GM19468 (cell line): Measurements from ENCODE around the gene DNAJC8.

ENCODE experiments used
- ATAC-seq: cut with Tn5 transposase; IDR thresholded peaks from one replicate; pipeline ENCODE4 v1.9.1; 2021; ENCODE audit warnings: mild to moderate bottlenecking, moderate library complexity, moderate number of reproducible peaks; ENCODE audit not compliant: unreplicated experiment; ENCODE audit errors: extremely low read depth

DNAJC8 gene

DNA sequence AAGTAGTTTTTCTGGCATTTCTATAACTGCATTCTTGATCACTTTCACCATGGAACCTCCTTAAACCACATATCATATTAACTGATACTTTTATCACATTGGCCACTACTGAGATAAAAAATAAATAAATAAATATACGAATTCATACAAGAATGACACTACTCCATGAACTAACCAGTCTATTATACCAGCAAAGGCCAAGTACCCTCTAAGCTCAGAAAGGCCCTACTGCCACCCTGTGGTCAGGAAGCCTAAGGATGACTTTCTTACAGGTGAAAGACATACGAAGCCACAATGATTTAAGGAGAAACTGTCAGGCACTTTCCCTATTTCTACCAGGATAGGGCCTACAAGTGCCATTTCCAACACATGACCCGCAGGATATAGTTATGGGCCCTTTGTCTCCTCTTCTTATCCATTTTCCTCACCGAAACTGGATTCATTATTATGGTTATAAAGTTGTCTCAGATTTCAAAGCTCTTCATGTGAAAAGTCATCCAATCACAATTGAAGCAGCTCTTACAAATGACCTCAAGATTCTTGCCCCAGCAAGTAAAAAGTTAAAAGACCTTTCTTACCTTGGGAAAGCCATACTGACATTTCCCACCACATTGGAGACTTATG lies 23.9 kb downstream of the DNAJC8 start:
- ATAC-seq: no peak

GRCh38 chr1:28205243-28205642 lies 27.6 kb downstream of the DNAJC8 start:
- no peak for ATAC-seq

GRCh38 chr1:28200234-28200873 lies 32.5 kb downstream of the DNAJC8 start:
- no peak for ATAC-seq

- ATAC-seq: peak; percentile 49
Observed at GRCh38 chr1:28199328-28200233, 33.2 kb downstream of the DNAJC8 start.

DNA sequence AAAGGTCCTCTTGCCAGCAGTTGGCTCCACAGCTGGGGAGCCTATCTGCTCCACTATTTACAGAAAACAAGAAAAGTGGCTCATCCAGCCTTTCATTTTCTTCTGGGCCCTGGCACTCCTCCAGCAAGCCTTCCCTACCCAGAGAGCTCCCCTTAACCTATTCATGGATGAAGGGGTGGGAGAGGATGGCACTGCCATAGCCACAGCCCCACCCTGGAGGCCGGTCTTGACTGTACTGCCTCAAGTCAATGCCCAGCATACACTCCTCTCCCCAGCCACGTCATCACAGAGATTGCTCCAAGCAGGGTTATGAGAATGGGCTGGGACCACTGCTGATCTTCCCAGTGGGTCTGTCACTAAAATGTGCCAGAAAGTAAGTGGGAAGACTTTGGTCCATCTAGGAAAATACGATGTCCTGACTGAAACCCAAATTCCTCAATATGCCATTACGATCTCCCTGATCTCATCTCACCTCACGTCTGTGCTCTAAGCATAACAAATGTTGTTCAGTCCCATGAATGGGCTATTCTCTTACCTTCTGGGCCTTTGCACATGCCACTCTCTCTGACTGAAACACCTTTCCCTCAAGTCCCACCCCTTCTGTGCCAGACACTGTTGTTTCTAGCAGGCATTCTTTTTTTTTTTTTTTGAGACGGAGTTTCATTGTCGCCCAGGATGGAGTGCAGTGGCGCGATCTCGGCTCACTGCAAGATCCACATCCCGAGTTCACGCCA lies 35.0 kb downstream of the DNAJC8 start:
- no peak for ATAC-seq

GRCh38 chr1:28196330-28196729 lies 36.5 kb downstream of the DNAJC8 start:
- no peak for ATAC-seq

GRCh38 chr1:28195780-28196179 lies 37.0 kb downstream of the DNAJC8 start:
- no peak for ATAC-seq

- ATAC-seq: no peak
Observed at GRCh38 chr1:28194326-28195035, 38.3 kb downstream of the DNAJC8 start.

DNA sequence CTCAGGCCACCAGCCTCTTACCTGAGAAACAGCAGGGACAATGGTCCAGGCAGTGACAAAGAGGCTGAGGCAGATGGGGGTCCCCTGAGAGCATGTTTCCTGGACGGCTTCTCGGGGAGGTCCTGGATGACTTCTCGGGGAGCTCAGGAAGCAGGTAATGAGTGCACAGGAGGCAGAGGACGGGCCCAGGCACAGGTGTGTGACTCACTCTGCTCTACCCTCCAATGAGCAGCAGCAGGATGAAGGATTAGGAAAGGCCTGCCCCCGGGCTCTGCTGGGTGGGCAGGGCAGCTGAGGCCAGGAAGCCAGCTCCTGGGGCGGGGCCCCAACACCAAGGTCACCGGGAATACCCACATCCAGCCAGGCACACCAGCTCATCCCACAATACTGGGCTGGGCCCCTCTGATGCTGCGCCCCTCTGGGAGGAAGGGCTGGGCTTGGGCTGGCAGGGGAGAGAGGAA lies 39.1 kb downstream of the DNAJC8 start:
- ATAC-seq: no peak

GRCh38 chr1:28190996-28191645 lies 41.7 kb downstream of the DNAJC8 start:
- ATAC-seq: no peak

DNA sequence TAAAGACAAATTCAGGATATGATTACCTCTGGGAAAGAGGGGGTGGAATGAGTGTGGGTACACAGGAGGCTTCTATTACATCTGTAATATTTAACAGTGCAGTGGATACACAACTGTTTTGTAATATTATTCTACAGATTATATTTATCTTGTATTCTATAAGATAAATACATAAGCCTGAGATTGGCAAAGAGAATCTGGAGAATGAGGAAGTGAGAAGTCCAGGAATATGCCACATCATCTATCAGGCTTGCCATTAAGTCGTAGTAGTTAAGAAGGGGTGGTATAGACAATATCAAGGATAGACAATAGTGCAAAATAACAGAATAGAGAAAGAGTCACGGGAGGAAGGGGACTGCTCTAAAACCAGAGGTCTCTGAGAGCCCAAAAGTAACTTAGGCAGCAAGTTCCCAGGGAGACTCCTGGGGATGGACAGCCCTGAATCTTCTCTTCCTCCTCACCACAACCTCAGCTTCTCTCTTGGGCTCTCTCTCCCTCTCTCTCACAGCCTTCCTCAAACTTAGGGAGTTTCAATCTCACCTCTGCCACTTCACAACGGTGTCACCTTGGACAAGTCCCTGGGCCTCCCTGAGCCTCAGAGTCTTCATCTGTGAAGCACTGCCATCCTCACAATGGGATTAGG lies 42.4 kb downstream of the DNAJC8 start:
- no peak for ATAC-seq

DNA sequence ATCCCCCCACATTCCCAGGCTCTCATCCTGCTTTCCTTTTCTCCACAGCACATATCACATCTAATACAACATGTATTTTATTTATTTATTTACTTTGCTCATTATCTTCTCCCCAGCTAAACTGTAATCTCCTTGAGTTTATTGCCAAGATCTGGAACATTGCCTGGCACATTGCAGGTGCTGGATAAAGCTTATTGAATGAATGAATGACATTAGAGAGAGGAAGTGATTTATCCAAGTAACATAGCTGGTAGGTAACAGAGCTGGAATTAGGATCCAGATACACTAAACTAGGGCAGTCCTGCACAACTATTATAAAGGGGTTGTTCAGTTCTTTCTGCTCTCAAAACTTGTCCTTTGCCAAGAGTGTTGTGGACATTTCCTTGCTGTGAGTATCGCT lies 47.8 kb downstream of the DNAJC8 start:
- no peak for ATAC-seq

- ATAC-seq: no peak
Observed at GRCh38 chr1:28180306-28181305, 52.2 kb downstream of the DNAJC8 start.

GRCh38 chr1:28178690-28179485 lies 53.9 kb downstream of the DNAJC8 start:
- no peak for ATAC-seq

DNA sequence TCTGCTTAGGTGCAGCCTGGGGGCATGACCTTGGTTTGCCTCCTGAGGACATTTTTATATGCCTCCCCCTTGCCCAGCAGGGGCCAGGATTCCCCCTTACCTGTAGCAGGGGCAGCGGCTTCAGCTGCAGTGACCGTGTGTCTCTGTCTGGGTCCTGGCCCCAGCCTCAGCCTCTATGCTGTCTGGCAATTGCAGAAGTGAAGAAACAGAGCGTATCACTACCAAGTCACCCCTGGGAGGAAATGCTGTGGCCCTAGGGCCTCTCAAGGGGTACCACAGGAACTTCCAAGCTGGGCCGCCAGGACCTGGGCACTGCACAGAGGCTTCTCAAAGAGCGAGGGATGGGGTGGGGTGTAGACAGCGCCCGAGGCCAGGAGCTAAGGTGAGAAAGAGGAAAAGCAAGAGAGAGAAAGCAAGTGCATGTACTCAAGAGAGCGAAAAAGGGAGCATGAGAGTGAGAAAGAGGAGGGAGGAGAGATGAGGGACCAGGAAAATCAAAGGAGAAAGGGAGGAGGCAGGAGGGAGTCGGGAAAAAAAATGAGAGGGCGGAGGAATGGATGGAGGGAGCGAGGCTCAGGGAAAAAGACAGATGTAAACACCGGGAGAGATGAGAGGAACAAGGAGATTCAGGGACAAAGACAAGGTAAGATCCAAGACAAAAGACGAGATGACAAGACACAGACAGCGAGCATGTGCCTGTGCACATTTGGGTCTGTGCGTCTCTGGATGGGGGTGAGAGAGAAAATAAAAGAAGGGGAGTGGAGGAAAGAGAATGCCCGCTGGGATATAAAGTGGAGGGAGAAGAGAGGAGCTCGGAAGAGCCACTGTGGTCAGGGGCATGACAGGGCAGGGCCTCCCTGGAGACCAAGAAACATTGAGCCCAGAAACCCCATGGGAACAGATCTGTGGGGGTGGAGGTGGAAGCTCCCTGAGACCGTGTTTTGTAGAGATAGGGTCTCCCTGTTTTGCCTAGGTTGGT lies 56.0 kb downstream of the DNAJC8 start, which contains the start of gene PTAFR:
PTAFR (minus strand) TSS at position 199 of the 979 bp plus-strand sequence. CDS start 25,669 bp downstream, outside the sequence.
- ATAC-seq: no peak
